SK-N-DZ (cell line): ENCODE results near the gene AKT3. TPM values are rescaled to one million over a fixed set of nuclear protein-coding genes. Genes with fewer than 3 reads are reported as not detected.
"Not testable (repeated sequence)": the region's sequence is repeated elsewhere in the genome, so short reads cannot be mapped to it uniquely, and the experiment has no call there.

ENCODE experiments used
- DNase-seq: peaks from one replicate; pipeline ENCODE4 v3.0.0-alpha.2; 2015; ENCODE audit warnings: low spot score
- polyA plus RNA-seq, 2 experiments: library from polyadenylated mRNA; depleted of rRNA; stranded (reverse); fragments of >200 nt; gene quantifications; 2 replicates each; pipeline ENCODE4 v1.2.3, GENCODE V29; 2014

The AKT3 gene
- 37.8 and 38.0 TPM in 2 replicates for polyA plus RNA-seq (2014; cell fraction: cytosol; rRNA removed)
- 23.4 and 31.1 TPM in 2 replicates for polyA plus RNA-seq (2014; cell fraction: nucleus; rRNA removed)

DNA sequence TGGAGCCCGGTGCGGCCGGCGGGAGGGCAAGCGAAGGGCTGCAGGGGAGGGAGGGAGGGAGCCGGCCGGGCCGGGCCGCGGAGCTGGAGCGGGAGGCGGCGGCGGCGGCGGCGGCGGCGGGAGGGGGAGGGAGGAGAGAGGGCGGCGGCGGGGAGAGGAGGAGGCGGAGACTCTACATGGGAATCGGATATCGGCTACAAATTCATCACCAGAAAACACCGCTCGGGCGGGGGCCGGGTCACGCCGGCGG is at the start of gene AKT3:
Gene AKT3, minus strand, starts transcription at position 42 of the 250 bp plus-strand sequence. CDS start 7,073 bp downstream, outside the sequence.
- peak; percentile 73 for DNase-seq

DNA sequence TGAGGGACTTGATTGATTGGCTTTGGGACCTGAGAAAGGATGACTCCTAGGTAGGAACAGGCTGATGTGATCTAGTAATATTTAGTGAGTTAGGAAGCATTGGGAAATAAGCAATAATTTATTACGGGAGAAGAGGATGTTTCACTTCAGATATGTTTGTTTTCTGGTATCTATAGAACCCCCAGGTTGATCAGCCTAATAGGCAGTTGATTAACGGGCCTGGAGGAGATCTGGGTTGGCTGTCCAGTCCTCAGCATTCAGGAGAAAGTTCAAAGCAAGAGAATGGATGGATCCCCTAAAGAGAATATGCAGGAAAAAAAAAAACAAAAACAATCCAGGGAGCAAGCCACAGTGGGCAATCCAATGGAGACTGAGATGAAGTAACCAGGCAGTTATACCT is 48.2 kb upstream of the AKT3 start:
- DNase-seq = no peak

DNA sequence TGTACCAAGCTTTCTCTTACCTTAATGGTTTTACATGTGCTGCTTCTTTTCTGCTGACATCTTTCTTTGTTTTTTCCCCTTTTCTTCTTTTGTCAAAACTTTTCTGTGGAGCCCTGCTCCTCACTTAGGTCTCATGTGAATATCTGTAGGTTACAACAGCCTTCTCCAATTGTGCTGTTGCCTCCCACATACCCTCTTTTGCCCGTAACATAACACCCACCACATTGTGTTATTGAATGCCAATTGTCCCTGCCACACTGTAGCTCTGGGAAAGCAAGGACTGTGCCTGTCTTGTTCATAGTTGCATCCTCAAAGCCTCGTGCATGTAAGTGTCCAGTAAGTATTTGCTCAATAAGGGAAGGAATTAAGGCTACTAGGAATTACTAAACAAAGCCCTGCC is 46.3 kb upstream of the AKT3 start:
- no peak for DNase-seq

DNA sequence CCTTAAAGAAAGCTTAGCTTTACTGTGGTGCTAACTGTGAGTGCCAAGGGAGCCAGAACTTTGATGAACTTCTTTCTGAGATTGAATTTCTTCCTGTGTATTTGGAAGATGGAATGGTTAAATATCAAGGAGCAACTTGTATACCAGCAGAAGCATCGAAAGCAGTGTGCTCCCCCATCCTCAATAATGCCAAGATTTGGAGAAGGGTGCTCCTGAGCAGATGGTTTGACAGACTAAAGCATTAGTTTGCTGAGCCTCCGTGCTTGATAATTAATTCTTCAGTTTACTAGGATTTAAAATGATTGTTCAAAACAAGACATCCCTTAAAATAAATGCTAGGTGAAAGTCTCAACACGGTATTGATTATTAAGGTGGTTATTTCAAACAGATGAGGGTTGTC is 42.4 kb upstream of the AKT3 start:
- DNase-seq = no peak

DNA sequence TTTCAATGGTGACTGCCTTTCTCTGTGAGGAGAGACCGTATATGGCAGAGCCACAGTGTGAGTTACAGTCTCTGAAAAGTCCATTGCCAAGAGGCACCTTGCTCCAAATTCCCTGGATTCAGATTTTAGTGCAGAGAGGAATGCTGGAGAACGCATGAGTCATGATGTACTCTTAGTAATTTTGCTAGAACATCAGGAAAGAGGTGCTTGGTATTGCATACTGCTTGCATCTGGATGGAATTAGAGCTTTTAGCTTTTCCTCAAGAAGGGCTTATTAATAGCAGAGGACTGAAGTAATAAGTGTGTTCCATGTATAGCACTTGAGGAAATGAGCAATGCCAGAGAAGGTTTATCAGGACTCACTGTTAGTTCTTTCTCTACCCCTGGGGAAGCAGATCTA is 40.5 kb upstream of the AKT3 start:
- no peak for DNase-seq

DNA sequence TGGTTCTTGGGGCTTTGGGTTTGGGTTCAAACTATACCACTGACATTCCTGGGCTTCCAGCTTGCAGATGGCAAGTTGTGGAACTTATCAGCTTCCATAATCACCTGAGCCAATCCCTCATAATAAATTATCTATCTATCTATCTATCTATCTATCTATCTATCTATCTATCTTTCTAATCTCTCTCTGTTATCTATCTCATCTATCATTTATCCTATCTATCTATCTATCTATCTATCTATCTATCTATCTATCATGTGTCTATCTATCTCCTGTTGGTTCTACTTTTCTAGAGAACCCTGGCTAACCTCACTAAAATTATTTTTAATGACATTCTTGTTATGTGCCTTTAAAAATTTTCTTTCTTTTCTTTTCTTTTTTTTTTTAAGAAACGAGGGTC is 35.8 kb upstream of the AKT3 start:
- no peak for DNase-seq

DNA sequence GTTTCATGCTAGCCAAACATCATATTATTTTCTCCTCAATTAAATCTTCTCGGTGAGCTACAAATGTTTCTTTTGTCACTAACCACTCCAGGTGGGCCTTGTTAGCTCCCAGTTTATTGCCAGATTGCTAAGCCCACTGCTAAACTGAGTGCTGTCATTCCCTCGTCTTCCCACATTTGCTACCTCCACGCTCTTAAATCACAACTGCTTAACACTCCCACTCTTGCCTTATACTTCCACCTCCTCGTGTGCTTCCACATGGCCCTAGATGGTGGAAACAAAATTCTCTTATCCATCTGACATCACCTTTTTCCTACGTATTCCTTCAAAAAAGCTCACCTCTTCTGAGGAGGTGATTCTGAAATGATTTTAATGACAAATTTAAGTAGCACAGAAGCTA is 34.6 kb upstream of the AKT3 start:
- DNase-seq = no peak

DNA sequence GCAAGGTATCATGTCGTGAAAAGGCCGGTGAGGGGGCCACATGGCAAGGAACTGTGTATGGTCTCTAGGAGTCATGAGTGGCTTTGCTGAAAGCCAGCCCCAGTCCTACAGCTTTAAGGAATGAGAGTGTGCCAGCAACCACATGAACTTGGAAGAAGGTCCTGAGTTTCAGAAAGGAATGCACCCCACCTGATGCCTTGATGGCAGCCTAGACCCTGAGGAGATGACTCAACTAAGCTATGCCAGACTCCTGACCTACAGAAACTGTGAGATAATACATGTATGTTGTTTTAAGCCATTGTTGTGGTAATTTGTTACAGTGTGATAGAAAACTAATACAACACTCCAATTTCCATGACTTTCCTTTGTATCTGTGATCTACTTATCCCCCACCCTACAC is 33.5 kb upstream of the AKT3 start:
- DNase-seq = no peak

DNA sequence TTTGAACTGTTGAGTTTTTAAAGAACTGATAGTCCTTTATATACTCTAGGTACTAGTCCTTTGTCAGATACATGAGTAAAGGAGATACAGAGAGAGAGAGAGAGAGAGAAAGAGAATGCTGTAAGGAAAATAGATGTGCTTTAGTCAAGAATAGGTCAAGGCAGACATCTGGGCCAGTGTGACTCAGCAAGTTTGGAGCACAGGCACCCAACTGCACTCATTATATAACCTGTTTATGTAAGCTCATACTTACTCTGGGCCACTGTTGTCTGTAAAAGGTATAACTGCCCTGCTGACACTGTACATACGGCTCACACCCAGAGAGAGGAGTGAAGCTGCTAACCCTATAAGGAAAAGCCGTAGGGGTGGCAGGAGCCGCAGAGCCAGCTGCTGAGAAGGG is 32.2 kb upstream of the AKT3 start:
- DNase-seq = no peak

DNA sequence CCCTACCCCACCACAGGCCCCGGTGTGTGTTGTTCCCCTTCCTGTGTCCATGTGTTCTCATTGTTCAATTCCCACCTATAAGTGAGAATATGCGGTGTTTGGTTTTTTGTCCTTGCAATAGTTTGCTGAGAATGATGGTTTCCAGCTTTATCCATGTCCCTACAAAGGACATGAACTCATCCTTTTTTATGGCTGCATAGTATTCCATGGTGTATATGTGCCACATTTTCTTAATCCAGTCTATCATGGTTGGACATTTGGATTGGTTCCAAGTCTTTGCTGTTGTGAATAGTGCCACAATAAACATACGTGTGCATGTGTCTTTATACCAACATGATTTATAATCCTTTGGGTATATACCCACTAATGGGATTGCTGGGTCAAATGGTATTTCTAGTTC is 27.0 kb upstream of the AKT3 start:
- not testable (repeated sequence) for DNase-seq

DNA sequence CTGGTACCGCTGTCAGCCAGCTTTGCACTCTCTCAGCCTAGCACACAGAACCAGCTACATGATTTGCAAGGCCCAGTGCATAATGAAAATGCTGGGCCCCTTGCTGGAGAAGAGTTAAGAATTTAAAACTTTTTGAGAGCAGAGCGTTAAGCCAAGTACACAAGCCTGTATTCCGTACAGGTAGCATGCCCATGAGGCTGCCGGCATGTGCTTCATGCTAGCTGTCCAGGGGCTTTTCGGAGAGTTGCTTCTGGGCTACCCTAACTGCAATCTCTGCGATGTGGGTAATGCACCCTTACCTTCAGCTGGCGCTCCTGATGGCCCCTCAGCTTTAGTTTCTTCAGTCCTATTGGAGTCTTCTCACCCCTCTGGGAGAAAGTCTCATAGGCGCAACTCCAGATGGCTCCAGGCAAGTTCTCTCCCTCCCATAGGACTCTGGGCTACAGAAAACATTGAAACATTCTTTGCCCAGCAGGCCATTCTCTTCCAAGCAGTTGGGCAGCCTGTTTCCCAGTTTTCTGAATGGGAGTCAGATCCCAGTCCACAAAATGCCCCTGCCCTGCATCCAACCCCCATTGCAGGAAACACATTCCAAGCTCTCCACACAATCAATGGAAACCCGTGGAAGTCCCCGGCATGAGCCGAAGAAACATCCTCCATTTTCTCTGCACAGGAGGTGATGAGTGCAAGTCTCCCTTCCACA is 5.7 kb upstream of the AKT3 start:
- no peak for DNase-seq

DNA sequence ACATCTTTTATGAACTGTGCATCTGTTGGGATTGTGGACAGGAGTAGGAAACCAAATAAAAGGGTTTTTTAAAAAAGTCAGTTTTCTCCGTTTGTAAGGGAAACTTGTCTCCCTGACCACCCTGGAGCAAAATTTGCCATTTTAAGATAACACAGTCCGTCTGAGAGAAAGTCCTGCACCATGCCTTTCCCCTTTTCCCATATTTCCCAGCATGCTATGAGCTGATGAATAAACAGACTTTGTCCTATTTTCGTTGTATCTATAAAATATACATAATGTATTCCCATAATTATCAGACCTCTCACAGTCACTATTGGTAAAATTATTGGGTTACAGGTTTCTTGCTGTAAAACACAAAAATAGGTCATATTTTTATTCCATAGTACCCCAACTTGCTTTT is 1.7 kb upstream of the AKT3 start:
- no peak for DNase-seq

DNA sequence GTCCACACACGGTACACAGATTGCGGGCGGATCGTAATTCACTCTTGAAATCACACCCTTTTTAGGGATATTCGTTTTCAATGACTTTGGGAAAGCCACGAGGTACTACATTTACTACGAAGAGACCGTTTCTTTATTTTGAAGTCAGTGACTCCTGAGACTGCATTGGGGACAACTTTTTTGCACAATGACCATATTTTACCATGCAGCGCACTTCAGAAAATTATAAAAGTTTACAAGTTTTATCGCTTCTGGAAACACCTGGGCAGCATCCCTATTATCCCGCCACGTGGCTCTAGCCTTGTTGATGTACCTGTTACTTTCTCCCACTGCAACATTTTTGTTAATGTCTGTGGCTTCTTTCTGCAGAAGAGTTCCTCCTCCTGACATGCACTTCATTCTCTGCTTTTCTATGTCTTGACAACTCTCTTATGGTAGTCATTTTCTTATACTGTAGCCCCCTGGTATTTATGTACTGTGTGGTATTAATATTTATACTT is 1.3 kb upstream of the AKT3 start:
- no peak for DNase-seq

DNA sequence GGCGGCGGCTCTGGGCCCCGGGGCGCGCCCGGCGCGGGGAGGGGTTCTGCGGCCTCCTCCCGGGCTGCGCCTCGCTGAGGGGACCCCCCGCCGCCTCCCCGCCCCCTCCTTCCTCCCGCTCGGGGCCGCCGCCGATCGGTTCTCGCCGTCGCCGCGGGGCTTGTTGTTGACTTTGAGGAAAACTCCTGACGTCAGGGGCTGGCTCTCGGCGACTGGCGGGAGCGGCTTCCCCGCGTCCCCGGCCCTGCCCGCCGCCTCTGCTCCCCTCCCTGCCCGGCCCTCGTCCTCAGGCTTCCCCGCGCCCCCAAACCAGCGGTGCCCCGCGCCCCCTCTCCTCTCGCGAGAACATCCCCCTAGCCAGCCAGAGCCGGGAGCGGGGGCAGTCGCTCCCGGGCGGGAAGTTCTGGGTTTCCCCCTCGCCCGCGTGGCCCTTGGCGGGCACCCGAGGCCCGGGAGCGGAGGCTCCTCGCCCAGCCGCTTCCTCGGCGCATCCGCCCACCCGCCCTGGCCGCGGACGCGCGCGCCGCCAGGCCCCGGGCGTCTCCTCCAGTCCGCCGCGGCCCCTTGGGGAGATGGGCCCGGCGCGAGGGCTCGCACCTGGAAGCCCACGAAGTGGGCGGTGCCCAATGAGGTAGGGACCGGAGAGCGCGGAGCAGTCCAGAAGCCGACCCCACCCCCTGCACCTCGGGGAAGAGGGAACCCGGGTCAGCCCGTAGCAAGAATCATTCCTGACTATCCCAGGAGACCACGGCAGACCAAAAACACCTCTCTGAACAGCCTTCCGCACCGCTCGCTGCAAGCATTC is 611 bp upstream of the AKT3 start:
- DNase-seq = peak; percentile 81

DNA sequence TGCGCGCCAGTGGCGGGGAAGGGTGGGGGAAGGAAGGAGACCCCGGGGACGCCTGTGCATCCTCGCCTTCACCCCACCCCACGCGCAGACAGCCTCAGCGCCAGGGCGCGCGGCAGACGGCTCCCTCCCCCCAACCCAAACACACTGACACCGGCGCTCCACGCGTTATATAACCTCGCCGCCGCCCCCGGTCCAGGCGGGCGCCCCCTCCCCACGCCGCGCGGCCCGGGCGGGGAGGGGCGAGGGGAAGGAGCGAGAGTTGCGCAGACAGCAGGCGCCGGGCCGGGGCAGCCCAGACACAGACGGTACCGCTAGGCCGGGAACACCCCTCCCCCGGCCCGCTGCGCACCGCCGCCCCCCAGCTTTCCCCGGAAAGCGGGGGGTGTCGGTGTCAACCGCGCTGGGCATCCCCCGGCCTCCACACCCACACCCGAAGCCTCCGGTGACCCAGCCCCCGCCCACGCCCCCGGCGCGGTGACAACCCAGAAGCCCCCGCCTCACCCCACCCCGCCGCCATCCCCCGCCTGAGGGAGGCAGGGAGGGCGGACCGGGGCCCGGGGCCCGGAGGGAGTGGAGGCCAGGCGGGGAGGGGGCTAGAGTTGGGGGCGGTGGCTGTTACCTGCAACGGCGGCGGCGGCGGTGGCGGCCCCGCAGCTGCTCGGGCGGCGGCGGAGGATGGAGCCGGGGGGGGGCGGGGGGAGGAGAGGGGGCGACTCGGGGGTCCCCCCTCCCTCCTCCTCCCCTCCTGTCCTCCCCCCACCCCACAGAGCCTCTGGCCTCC is 432 bp downstream of the AKT3 start:
- DNase-seq = peak; percentile 69

DNA sequence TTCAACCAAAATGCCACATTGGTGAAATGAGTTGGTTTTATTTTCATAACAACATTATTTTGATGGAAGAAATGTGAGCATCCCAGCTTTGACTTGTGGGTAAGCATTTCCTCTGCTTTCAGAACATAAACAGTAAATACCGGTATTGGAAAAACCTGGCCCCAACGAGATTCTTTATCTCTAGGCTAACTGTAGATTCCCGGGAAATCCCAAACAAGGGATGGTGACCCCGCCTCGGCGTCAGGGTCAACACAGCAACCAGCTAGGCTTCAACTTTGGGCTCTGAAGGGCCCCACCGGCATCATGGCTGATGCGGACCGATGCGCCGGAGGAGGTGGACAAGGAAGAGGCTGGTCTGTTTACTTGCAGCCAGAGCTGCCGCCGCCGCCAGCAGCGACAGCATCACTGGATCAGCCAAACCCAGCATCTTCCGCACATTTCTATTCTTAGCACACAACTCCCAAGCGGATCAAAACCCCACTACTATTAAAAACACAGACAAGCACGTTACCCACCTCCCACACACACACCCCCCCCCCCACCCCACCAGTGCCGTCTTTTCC is 1.1 kb downstream of the AKT3 start:
- DNase-seq = peak; percentile 83

DNA sequence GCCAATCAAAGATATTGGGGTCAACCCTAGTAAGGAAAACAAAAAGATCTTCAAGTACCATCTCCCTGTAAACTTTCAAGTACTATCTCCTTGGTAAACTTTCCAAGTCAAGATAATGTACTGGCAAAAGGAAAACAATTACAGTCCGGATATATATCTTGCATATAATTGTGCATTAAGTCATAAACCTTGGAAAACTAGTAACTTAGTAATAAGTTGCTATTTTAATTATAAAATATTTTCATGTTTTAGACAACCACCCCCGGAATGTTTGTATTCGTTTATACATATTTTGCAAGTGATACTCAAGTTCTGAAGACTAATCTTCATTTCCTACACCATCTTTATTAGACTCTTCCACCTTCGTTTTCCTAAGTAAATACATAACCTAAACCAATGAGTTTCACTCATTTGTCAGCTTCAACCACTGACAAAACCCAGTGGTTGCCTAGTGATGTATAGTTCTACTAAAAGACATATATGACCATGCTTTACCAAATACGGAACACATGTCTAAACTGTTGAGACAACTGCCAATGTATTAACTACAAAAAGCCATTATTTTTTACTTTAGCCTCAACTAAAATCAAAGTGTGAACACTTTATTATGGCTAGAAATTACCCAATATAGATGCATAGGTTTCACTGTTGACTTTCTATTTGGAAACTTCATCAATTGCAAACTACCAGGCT is 1.7 kb downstream of the AKT3 start:
- no peak for DNase-seq

DNA sequence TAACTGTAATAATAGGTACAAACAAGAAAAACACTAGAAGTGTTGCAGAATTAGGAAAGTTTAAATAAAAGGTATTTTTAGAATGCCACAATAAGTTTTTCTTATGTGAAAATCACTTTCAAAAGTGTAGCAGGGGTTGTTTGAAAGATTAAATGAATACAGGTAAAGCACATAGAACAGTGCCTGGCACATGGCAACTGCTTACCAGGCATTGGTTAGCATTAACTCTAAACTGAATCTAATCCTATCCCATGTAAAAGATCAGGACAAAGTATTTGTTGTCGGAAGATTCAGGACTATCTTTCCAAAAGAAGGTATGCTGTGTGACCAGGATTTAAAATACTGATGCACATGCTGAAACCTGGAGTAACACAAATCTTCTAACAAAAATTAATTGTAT is 3.3 kb downstream of the AKT3 start:
- DNase-seq = no peak

DNA sequence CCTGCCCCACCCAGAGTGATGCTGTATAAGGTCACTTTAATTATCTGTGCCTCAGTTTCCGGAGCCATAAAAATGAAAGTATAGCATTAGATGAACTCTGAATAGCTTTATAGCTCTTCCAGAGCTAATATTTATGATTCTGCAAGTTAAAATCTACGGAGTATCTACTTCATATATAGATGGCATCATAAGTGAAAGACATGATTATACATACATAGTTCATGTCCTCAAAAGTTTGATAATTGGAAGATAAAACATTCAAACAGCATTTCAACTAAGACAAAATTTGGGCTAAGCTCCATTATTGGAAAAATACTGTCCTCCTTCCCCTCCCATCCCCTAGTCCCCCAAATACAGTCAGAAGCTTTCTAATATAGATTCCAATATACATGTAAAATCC is 4.2 kb downstream of the AKT3 start:
- no peak for DNase-seq

DNA sequence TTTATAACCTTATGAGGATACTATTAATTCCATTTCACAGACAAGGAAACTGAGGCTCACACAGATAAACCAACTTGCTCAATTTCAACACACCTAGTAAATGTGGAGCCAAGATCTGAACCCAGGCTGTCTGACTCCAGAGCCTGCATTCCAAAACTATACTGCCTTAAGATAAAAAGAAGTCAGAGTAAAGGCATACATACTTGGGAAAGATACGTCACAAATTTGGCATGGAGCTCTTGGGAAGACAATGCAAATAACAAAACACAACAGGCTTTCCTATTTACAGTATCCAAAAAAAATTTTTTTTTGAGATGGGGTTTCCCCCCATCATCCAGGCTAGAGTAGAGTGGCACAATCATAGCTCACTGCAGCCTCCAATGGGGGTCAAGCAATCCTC is 5.9 kb downstream of the AKT3 start:
- DNase-seq = no peak

DNA sequence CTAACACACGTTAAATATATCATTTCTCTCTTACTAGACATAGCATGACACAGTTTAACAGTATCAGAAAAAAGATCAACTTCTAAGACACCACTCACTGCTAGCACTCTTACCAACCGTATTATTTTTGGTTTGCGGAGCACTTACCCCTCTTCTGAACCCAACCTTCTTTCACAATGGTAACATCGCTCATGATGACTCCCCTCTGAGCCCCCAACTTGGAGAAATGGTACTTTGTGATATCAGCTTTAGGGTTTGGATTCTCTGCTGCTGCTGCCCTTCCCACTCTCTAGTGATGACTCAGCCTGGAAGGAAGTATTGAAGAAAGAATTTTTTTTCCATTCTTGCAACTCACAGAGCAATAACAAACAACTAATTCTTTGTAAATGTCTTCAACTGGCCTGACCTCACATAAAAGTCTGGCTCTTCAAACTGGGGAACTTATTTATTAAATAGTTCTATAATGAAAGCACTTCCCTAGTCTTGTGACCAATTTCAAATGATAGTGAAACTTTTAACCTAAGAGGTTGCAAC is 7.0 kb downstream of the AKT3 start:
- DNase-seq = no peak
